Measurements from ENCODE around the gene EGLN2. TPM values are rescaled to one million over a fixed set of nuclear protein-coding genes. Genes with fewer than 3 reads are reported as not detected.
"Not testable (repeated sequence)": the region's sequence is repeated elsewhere in the genome, so short reads cannot be mapped to it uniquely, and the experiment has no call there.

EGLN2 gene
- total RNA-seq, 1 donor from 2014 or later: 78.9 TPM

GRCh38 chr19:40827386-40828247, 28.6 kb downstream of the EGLN2 start:
- H3K4me3 ChIP-seq (ENCODE audit: low read depth, low read length): no peak overlapping the region
- no peak for DNase-seq (ENCODE audit: low read depth)
- TF ChIP-seq CTCF (conservative IDR thresholded peaks at IDR 0.05; ENCODE audit: low read depth, low read length): no peak

- no peak for TF ChIP-seq CTCF (conservative IDR thresholded peaks at IDR 0.05; ENCODE audit: low read depth, low read length)
- no peak overlapping the region for H3K4me3 ChIP-seq (ENCODE audit: low read depth, low read length)
- no peak for DNase-seq (ENCODE audit: low read depth)
Measured at GRCh38 chr19:40829205-40829604, 30.2 kb downstream of the EGLN2 start.

GRCh38 chr19:40830741-40831140, 31.8 kb downstream of the EGLN2 start:
- not testable (repeated sequence) for DNase-seq (ENCODE audit: low read depth)

GRCh38 chr19:40831502-40832430, 32.8 kb downstream of the EGLN2 start:
- DNase-seq (ENCODE audit: low read depth): peak; percentile 26
- H3K4me3 ChIP-seq (ENCODE audit: low read depth, low read length): no peak overlapping the region
- TF ChIP-seq CTCF (conservative IDR thresholded peaks at IDR 0.05; ENCODE audit: low read depth, low read length): no peak

More at GRCh38 chr19:40830741-40831140, 31.8 kb downstream of the EGLN2 start:
- not testable (repeated sequence) for H3K4me3 ChIP-seq (ENCODE audit: low read depth, low read length)

- not testable (repeated sequence) for H3K4me3 ChIP-seq (ENCODE audit: low read depth, low read length)
Measured at GRCh38 chr19:40832431-40832790, 33.4 kb downstream of the EGLN2 start.

GRCh38 chr19:40833728-40834533, 34.9 kb downstream of the EGLN2 start:
- not testable (repeated sequence) for DNase-seq (ENCODE audit: low read depth); H3K4me3 ChIP-seq (ENCODE audit: low read depth, low read length)

More at GRCh38 chr19:40832431-40832790, 33.4 kb downstream of the EGLN2 start:
- not testable (repeated sequence) for DNase-seq (ENCODE audit: low read depth)

GRCh38 chr19:40836754-40837429, 37.9 kb downstream of the EGLN2 start:
- TF ChIP-seq CTCF (conservative IDR thresholded peaks at IDR 0.05; ENCODE audit: low read depth, low read length): no peak
- H3K4me3 ChIP-seq (ENCODE audit: low read depth, low read length): no peak overlapping the region
- DNase-seq (ENCODE audit: low read depth): no peak

GRCh38 chr19:40838477-40838876, 39.5 kb downstream of the EGLN2 start:
- H3K4me3 ChIP-seq (ENCODE audit: low read depth, low read length); DNase-seq (ENCODE audit: low read depth): not testable (repeated sequence)

GRCh38 chr19:40842012-40842411, 43.0 kb downstream of the EGLN2 start:
- DNase-seq (ENCODE audit: low read depth); H3K4me3 ChIP-seq (ENCODE audit: low read depth, low read length): not testable (repeated sequence)

- not testable (repeated sequence) for H3K4me3 ChIP-seq (ENCODE audit: low read depth, low read length); DNase-seq (ENCODE audit: low read depth)
Measured at GRCh38 chr19:40842997-40843652, 44.1 kb downstream of the EGLN2 start.

- not testable (repeated sequence) for DNase-seq (ENCODE audit: low read depth); H3K4me3 ChIP-seq (ENCODE audit: low read depth, low read length)
Measured at GRCh38 chr19:40843653-40844052, 44.7 kb downstream of the EGLN2 start.

GRCh38 chr19:40846722-40847121, 47.7 kb downstream of the EGLN2 start:
- H3K4me3 ChIP-seq (ENCODE audit: low read depth, low read length); DNase-seq (ENCODE audit: low read depth): not testable (repeated sequence)
